NCI-H510A (cell line): ENCODE results near the gene SYNM.

ENCODE experiments used
- DNase-seq: peaks from one replicate; lab custom pipeline; 2025; lab: John Stamatoyannopoulos, UW

Gene SYNM

GRCh38 chr15:99168601-99169580, 64.0 kb downstream of the SYNM start:
- no peak for DNase-seq

GRCh38 chr15:99169769-99170311, 65.0 kb downstream of the SYNM start:
- no peak for DNase-seq

DNA sequence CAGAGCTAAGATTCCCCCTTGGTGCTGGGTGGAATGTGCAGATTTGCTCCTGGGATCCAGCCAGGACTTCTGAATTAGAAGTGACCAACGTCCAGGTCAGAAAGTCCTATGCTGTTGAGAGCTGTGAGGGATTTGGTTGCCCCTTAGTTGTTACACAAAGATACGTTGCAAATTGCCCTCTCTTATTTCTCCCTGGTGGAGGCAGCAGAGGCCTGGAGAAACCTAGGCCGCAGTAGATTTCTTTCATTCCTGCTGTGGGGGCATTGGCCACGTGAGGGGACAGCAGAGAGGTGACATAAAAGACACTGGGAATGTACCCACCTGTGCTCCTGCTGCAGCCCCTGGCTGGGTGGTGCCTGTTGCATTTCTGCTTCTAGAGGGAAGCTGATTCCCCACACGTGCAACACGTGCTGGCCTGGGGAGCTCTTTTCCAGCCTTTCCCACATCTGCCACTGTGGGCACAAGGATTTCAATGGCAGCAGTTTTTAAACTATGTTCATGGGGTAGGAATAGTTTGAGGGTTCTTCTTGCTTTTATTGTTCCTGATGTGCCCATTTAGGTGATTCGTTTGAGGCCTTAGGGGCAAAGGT, 65.7 kb downstream of the SYNM start:
- no peak for DNase-seq

- no peak for DNase-seq
Measured at GRCh38 chr15:99172171-99172570, 67.3 kb downstream of the SYNM start.

GRCh38 chr15:99172989-99173388, 68.1 kb downstream of the SYNM start:
- DNase-seq = no peak

DNA sequence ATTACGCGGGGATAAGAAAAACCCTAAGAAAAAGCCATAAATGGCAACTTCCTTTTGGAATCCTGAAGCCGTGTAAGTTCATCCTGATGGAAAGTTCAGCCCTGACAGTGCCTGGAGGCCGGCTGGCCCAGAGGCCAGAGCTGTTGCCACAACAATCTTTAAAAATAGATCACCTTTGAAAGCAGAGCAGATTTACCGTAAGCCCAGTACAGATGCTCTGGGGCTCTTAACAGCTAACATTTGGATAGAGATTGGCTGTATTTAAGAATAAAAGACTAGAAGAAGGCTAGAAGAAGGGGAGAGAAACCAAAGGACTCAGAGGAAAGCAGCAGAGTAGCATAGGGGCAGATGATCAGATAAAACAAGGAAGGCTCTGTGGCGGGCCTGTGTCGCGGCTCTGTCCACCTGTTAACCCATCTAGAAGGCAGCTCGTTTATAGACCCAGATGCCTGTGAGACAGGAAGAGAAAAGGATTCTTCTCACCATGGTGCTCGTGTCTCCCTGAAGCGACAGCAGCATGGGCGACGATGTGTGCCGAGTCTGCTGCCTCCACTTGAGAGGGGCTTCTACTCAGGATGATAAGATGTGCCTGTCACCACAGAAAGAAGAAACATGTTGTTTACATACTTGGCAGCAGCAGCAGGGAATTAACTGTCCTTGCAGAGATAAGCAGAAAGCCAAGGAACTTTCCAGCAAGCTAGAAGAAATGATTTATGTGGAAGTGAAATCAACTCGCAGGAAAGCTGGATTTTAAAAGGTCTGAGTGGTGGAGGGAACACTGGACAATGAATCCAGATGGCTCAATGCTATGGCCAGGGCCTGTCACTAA, 69.9 kb downstream of the SYNM start:
- DNase-seq = no peak

DNA sequence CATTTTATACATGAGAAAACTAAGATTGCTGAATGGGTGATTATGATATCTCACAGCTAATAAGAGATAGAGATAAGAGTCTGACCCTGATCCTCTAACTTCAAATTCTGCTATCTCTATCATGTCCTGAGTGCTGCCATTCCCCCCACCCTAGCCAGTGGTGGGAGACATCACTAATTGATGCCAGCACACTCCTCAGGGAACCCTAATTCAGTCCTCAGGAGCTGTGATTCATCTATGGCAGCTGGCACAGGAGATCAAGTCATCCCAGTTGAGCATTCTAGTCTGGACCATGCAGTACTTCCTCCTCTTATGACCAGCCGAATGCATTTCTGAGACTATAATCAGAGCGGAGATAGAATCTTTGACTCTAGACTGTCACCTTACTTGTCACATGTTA, 71.9 kb downstream of the SYNM start:
- DNase-seq = no peak

- no peak for DNase-seq
Measured at GRCh38 chr15:99177679-99178078, 72.8 kb downstream of the SYNM start.

- DNase-seq = no peak
Measured at GRCh38 chr15:99180086-99180963, 75.4 kb downstream of the SYNM start.

GRCh38 chr15:99180964-99181306, 76.1 kb downstream of the SYNM start:
- DNase-seq = no peak

- no peak for DNase-seq
Measured at GRCh38 chr15:99181545-99181971, 76.7 kb downstream of the SYNM start.

DNA sequence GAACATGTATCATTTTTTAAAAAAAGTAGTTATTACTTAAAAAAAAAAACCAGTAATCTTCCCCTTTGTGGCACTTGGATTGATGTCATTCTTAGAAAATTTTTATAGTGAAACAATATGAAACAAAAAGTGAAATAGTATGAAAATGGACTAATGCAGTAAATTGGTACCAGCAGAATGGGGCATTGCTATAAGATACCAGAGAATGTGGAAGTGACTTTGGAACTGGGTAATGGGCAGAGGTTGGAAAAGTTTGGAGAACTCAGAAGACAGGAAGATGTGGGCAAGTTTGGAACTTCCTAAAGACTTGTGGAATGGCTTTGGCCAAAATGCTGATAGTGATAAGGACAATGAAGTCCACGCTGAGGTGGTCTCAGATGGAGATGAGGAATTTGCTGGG, 77.9 kb downstream of the SYNM start:
- no peak for DNase-seq
